Hindlimb muscle (tissue), 1 donor: ENCODE results near the gene FBP2. TPM values are rescaled to one million over a fixed set of nuclear protein-coding genes. Genes with fewer than 3 reads are reported as not detected.

Experiments
- polyA plus RNA-seq: library from polyadenylated mRNA; unstranded; fragments of 120-200 nt; gene quantifications from one replicate; pipeline ENCODE4 v1.2.1, GENCODE V29; 2013; ENCODE audit not compliant: insufficient read length

Gene FBP2
- polyA plus RNA-seq, 1 donor = 86.4 TPM

Other genes with a start within 250 kb of the FBP2 start
- 8.4 TPM for gene PCAT7, start 38.7 kb downstream of the FBP2 start, polyA plus RNA-seq
- 0.45 TPM for gene FBP1, start 45.7 kb upstream of the FBP2 start, polyA plus RNA-seq
- 36.1 TPM for gene AOPEP, start 132.9 kb upstream of the FBP2 start, polyA plus RNA-seq